Upper lobe of left lung (tissue), 4 donors: ENCODE data around the gene DGCR2.

ENCODE experiments used
- CTCF ChIP-seq, 6 experiments: fragments of 450-650 bp in 4 of 6; fragments of 200-600 bp in 2 of 6; sonication (generic) in 2 of 6; IDR thresholded peaks; one replicate each; pipeline ENCODE4 v1.5.1; 2016 to 2019; ENCODE audit warnings: antibody characterized with exemption in 6 of 6
- POLR2AphosphoS5 ChIP-seq, 2 donors: sonication (generic); formaldehyde crosslinking; IDR thresholded peaks; one replicate each; pipeline ENCODE4 v1.5.1; 2017; ENCODE audit warnings: antibody characterized with exemption in 2 of 2

DNA sequence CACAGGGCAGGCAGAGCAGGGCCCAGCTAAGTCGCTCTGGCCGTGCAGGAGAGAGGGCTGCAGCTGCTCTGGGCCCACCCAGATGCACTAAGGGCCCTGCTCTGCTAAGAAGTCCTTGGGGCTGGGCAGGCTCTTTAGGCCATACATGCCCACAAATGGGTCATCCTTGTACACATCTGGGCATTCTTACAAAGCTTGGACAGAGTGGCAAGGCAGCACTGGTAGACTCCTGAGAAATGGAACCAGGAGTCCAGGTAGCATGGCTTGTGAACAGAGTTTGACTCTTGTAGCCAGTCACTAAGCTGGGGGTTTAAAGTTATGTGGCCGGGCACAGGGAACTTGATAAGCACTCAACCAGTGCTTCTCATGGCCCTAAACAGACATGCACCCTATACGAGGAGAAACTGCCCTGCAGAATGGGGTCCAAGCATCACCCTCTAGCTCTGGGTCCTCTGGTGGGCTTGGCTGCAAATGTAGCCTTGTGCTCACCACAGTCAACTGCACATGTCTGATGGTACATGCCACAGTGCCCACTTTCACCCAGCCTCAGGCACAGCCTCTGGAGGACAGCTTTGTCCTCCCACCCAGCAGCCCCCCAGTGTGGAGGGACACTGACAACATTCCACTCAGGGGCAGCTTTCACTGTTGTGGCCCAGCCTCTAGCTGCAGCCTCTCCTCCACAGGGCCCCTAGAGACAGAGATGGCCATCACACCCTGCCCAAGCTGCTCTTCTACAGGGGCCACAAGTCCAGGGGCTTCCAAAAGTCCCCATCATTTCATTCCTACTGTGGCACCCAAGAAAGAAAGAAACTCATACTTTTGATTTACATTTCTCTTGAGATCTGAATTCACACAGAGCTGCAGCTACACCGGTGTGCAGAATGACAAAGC, 75.2 kb downstream of the DGCR2 start:
- TF ChIP-seq CTCF (IDR thresholded peaks at IDR 0.05) (no peak), POLR2AphosphoS5 (IDR thresholded peaks at IDR 0.05) (no peak)
